NCI-H128 (cell line): ENCODE data around the gene IL17RD.

ENCODE experiments used
- DNase-seq: peaks from one replicate; lab custom pipeline; 2025; ENCODE audit not compliant: unreplicated experiment; lab: John Stamatoyannopoulos, UW

Gene IL17RD

DNA sequence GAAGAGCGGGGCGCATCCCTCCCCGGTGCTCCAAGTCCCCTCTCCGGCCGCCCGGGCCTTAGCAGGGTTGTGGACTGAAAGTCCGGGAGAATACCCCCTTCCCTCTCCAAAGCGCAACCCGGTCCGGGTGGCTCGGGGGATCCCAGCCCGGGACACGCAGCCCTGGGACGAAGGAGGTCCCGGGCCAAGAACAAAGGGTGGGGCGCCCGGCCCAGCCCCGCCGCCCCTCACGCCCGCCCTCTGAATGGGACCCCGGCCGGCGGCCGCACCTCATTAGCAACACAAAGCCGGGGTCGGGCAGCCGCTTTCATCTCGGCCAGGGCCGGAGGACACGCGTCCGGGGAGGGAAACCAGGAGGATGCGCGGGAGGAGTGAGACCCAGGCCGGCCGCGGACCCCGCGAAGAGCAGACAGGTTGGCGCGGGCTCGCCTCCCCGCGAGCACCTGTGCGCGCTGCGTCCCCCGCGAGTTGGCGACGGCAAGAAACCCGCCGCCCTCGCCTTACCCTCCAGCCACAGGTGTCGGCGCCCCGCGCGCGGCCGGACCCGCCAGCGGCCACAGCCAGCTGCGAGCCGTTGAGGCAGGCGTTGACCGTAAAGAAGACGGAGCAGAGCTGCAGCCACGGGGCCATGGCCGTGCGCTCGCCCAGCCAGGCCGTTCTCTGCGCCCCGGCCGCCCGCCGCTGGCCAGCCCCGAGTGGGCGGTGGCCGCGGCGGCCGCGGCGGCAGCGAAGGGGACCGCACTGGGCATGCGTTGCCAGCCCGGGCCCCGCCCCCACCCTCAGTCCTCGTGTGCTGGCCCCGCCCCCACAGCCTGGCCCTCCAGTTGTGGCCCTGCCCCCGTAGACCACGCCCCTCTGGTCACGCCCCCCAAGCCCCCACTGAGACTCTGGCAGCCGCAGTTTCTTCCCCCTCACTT, at the start of gene IL17RD:
IL17RD (minus strand) TSS at position 697 of the 917 bp plus-strand sequence; CDS start at position 630, 67 bp downstream.
- DNase-seq: peak; percentile 19

DNA sequence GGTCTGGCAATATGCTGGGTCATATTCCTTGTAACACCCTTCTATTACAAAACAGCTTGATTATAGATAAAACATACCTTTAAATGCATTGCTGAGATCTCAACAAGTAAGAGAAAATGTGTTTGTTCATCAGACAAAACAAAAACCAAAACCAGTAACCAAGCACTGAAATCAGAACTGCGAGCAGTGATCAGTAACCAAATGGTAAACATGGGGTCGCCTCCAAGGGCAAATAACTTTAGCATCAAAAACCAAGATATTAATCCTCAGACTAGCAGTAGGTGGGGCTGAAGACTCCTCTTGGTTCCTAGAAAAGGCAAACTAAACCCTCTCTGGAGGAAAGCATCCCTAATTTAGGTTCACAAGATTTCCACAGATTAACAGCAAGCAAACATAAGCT, 41.3 kb upstream of the IL17RD start:
- no peak for DNase-seq

DNA sequence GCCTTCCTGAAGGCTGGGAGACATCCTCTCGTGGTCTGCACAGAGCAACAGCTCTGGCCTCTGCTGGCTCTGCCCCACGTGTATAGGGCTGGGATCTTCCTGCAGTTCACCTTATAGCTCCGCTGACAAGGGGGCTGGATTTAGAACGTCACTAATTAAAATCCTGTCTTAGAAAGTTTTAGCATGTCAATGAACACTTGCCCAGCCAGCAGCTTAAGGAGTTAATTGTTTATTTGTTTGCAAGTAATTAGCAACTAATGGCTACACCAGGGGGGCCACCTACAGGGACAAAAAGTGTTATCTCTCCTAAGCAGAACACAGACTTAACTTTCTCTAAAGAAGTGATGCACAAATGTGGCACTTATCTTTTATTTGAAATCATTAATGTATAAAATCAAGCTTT, 34.7 kb upstream of the IL17RD start, which contains the start of gene HESX1:
HESX1 (minus strand) TSS at position 84 of the 403 bp plus-strand sequence; CDS start at position 24, 60 bp downstream.
- DNase-seq: no peak

DNA sequence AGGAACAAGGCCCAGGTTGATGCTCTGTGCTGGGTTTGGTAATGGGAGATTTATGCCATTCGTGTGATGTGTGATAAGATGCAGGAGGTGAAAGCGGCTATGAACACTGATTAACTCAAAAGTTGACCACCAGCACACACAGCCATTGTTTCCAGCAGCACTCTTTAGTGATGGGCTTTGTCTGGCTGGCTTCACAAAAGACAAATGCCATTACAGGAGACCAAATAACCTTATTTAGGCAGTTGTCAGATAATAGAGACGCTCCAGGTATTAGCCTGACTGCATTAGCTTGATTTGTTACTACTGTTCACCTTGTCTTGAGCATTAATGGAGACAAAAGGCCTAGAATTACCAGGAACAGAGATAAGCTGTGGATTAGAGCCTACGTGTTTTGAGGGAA, 29.5 kb upstream of the IL17RD start:
- DNase-seq: no peak

DNA sequence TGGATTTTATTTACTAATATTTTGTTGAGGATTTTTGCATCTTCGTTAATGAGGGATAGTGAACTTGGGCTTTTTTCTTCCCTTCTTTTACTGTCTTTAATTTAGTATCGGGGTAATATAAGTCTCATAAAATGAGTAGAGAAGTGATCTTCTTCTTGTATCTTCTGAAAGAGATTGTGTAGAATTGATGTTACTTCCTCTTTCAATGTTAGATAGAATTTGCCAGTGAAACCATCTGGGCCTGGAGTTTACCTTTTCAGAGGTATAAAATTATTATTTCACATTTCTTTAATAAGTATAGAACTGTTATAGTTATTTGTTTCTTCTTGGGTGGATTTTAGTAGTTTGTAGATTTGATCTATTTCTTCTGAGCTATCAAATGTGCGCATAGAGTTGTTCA, 26.9 kb upstream of the IL17RD start:
- no peak for DNase-seq

DNA sequence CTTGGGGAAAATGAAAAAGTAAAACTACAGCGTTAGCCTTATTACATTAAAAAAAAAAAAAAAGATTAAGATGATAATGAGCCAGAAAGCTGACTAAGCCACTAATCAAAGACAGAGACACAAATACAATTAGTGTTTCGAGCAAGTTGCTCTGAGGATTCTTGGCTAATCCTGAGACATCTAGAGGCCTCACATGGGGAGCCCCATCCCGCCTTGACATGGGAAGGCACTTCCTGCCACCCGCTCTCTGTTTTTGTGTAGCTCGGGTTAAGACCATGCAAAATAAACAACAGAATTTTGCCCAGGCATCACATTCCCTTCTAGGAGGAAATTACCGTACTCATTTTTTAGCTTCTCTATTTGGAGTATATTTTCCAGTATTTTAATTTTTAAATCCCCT, 19.4 kb upstream of the IL17RD start:
- DNase-seq: no peak

DNA sequence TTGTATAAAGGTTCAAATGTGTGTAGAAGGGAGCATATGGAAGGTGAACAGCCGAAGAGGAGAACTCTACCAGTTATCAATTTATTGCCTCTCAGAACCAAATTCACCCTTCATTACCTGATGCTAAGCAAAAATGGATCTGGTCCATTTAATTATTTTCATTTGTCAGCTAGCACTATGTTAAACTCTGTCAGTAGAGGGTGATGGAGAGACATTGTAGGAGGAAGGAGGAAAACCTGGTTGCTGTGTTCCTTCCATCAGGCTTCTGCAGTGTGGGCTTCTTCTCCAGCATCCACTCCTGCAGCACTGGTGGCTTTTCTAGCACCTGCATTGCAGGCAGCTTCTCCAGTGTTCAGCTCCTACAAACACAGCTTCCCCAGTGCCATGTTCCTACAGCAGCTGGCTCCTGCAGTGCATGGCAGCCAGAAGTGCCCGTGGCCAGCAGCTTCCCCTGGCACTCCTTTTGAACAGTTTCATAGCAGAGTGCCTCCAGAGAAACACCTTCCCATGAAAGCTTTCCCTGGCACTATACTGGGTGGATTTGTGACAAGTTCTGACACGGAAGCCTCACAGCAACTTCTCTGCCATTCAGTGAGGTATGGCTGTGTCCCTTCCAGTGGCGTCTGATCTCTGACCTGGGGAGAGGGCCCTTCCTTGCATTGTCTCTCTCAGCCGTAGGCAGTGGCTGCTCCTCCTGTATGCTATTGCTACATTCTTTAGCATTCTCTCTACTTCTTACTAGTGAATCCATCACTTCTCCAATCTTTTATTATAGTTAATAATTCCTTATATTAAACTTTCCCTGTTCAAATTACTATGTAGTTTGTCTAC, 14.6 kb upstream of the IL17RD start:
- no peak for DNase-seq

DNA sequence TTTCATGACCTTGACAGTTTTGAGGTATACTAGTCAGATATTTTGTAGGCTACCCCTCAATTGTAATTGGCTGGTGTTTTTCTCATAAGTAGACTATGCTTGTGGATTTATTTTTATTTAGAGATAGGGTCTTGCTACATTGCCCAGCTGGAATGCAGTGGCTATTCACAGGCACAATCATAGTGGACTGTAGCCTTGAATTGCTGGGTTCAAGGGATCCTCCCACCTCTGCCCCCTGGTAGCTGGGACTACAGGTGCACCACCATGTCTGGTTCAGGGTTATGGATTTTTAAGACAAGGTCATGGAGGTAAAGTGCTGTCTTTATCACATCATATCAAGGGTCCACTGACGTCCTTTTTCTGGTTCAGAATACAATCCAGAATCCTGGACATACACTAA, 10.9 kb upstream of the IL17RD start:
- DNase-seq: no peak

DNA sequence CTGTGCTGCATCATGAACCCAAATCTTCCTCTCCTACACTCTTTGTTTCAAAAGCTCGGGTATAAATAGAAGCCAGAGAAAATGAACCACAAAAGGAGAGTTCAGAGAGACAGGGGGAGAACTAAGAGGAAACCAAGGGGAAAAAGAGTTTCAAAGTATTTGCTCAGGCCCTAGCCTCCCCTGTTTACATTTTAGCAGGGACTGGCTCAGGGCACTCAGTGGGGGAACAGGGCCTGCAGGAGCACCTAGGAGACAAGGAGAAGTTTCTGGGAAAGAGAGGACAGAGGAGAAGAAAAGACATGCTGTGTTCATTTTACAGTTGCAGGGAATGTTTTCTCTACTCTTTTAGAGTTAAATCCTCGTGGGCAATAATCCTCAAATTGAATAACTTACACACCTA, 8.5 kb upstream of the IL17RD start:
- no peak for DNase-seq

DNA sequence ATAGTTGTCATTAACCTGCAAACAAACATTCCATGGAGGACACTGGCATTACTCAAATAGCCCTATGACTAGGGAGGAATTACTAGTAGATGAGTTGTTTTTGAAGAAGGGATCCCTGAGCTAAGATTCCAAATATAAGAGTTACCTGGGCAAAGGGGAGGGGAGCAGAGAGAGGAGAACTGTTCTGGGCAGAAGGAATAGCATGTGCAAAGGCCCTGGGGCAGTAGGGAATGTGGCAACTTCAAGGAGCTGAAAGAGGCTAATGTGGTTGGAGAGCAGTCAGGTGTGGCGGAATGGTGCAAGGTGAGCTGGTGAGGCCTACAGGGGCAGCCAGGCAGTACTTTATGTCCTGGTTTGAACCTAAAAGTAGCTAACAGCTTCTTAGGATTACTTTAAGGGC, 5.8 kb upstream of the IL17RD start:
- DNase-seq: no peak

DNA sequence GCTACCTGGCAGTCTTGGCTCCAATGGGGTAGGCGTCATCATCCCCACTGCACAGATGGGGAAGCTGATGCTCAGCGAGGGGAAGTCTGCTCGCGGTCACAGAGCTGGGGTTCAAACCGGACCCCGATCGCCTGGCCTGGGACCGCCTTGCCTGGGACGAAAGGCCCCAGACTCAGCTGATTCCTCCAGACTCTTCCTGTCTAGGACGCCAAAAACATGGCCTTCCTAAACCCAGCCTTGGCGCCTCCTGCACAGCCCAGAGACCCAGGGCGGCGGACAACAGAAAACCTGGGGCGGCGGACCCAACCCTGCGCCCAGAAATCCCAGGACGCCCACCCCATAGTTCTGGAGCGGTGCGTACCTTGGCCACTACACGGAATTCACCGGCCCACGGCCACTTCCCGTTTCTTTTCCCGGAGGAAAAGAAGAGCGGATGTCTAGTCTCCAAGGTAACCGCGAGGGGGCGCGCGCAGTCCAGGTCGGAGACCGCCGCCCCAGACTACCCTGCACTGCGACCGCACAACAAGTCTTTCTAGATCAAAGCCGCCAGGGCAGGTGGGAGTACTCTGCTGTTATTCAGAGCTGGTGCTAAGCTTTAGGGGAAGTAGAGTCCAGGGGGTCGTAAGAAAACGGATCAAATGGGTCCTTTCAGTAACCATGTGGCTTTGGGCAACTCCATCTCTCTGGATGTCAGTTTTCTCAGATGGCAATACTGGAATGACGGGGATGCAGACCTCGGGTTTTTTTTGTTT, 4.9 kb upstream of the IL17RD start:
- no peak for DNase-seq

DNA sequence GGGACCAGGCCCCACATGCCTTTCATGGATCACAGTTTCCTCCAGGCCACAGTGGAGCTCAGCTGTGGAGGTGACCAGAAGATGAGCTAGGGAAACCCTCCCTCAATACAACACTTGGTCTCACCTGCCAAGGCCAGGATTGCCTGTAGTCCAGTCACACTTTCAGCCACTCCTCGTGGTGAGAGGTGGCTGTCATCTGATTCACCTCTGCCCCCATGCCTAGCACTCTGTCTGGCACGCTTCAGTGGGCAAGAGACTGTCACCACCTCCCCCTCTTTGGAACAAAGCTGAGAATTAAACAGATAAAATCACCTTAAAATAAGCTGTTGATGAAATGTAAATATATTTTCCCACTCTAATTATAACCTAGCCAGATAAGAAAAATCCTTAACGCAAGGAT, 4.0 kb upstream of the IL17RD start:
- DNase-seq: no peak

DNA sequence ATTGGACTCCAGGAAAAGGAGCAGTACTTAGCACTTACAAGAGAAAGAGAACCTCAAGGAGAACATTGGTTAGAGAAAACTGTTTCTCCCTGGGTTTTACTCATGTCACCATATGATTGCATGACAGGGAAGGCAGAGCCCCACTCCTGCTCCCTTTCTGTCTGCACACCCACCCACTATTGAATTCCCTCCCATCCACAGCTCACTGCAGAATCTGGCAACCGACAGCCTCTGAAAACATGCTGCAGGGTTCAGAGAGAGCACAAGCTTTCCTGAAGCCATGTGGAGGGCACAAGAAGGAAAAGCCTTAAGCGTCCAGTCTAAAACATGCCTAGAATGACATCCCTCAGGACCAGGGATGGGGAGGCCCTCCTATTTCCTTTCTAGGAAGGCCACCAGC, 3.0 kb upstream of the IL17RD start:
- DNase-seq: no peak

DNA sequence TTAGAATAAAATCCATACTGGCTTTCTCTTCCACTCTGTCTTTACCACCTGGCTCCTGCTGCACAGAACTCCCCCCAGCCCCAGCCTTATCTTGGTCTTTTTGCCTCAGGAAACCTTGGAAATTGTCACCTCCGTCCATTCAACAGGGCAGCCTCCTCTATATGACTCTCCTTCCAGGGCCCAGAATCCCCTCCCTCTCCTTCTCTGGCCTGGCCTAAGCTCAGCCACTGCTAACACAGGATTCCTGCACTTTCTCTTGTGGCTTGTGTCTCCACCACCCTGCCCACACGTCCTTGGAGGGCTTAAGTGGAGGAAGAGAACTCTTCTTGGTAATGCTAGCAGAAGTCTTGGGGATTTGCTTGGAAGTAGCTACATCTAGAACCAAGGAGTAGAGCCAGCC, 1.5 kb upstream of the IL17RD start:
- no peak for DNase-seq

DNA sequence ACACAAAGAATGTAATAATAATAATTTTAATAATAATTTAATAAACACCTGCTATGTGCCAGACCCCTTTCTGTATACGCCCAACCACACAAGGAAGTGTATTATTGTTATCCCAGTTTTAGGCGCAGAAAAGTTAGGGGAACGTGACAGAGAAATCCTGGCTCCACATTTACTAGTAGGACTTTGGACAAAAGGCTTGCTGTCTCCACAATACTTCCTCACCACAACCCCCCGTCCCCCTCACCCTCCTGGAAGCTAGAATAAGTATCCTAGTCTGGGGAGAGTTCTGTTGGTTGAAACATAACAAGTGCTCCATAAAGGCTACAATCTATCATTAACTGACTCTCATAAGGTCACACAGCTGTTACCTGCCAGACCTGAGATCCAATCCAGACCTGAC, 488 bp upstream of the IL17RD start:
- no peak for DNase-seq

DNA sequence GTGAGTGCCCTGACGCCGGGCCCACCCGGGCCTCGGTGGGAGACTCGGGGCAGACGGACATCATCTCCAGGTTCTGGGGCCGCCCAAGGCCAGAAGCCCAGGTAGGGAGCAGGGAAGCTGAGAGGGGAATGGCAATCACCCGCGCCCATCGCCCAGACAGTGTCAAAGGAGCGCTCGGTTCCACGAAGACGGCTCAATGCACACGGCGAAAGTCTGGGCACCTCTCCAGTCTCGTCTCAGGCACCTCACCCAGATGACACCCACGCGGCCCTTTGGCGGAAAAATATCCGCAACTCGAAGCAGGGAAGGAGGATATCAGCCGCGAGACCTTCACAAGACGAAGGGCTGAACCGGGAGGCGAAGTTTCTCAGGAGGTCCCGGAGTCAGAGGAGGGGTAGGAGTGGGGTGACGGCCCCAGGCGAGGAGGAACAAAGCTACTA, 916 bp downstream of the IL17RD start:
- DNase-seq: no peak

DNA sequence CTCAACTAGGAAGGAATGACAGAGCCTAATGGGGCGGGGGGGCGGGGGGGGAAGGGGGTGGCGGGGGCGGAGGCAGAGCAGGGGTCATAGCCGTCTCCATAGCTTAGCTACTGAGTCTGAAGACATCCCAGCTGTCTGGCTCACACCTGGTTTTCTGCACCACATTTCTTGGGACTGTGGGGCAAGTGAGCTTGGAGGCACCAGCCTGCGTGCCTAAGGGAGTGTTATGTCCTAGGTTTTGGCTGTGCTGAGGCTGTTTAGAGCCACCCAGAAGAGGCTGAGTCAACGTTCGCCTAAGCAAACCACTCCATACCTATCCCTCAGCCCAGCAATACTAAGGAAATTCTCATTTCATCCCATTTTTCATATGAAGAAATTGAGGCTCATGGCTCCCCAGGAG, 1.4 kb downstream of the IL17RD start:
- no peak for DNase-seq

DNA sequence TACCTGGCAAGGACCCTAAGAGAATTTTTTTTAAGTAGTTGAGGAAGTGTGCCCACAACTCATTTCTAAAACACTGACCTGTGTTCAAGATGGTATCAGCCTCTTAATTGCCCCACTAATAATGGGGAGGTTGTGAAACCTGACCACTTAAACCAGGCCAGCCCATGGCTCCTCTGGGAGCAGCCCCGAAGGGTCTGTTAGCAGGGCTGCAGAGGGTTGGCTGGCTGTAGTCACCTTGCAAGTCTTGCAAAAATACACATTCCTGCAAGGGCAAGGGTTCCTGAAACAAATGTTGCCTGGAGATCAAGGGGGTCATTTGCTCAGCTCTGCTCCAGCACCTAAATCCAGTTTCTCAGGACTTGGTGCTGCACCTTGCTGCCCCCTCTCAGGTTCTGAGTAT, 3.2 kb downstream of the IL17RD start:
- DNase-seq: no peak

DNA sequence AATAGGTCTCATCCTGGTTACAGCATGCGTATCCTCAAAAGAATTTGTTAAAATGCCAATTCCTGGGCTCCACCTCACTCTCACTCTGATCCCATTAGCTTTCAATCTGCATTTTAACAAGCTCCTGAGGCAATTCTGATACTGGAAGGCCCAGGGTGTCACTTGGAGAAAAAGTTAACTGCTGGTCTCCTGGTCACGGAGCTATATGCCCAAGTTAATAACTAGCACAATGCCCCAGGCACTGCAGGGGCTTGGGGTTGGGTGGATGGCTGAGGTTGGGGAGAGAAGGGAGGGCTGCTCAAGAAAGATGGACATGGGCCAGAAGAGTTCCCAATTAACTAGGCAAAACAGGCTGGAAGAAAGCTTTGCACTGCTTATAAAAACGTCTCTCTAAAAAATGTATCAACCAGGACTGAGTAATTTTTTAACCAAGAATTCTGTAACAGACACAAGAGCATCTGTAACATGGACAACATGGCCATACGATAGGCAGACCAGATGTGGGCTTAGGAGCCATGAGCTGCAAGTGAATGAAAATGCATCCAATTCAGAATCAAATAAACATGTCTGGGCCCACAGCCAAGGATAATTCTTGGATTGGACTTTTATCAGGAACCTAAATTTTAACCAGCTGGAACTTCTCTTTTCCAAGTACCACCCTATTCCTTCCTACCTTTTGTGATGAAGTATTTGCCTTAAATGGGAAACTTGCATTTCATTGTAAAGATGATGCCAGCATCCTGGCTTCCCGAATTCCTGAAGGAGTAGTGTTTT, 4.2 kb downstream of the IL17RD start:
- no peak for DNase-seq

DNA sequence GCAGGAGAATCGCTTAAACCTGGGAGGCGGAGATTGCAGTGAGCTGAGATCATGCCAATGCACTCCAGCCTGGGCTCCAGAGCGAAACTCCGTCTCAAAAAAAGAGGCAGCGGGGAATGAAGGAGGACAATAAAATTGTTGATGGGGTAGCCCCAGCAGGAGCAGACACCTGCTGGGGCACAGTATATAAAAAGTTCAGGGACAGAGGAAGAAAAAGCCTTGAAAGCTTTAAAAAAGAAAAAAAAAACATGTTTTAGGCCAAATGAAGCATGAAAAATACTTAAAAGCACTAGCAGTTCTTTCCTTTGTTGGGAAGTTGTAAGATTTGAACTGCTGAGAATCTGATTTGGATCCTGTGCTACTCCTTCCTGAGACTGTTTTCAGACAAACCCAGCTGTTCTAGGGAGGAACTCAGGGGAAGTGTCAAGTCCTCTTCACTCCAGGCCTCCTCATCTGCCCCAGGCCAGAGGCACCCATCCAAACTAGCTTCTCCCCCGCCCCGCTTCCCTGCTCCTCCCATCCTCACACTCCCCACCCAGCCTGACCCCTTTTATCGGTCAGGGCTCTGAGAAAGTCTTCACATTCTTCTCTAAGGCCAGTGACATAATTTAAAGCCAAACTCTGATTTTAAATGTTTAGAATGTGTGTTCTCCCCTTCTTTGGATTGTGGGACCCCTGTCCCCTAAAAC, 4.9 kb downstream of the IL17RD start:
- DNase-seq: no peak
